WTC11 (cell line): ENCODE results near the gene GON7. TPM values are rescaled to one million over a fixed set of nuclear protein-coding genes. Genes with fewer than 3 reads are reported as not detected.

Experiments used
- ATAC-seq: fragments of 200-7000 bp; cut with Tn5 transposase; 2 replicates; pipeline ENCODE4 v1.10.0; 2021; ENCODE audit warnings: mild to moderate bottlenecking, moderate library complexity
- CTCF ChIA-PET: fragments of 300-600 bp; sonication (Branson Sonifier 250); formaldehyde crosslinking; loops from one replicate; lab custom pipeline; 2021; ENCODE audit warnings: antibody characterized with exemption; lab: Charles Lee
- POLR2A ChIA-PET: fragments of 350-600 bp; sonication (Branson Sonifier 250); formaldehyde crosslinking; loops from one replicate; lab custom pipeline; 2021; ENCODE audit warnings: antibody characterized with exemption; lab: Charles Lee
- DNase-seq: peaks from one replicate; pipeline ENCODE4 v3.0.0; 2021; ENCODE audit warnings: low spot score
- H3K27ac Mint-ChIP-seq: 2 replicates; pipeline ENCODE4 v1.8.0; 2021; ENCODE audit warnings: mixed read lengths
- H3K27me3 Mint-ChIP-seq: 2 replicates; pipeline ENCODE4 v1.8.0; 2021; ENCODE audit warnings: low read depth, mild to moderate bottlenecking, moderate library complexity, mixed read lengths
- H3K36me3 Mint-ChIP-seq: 2 replicates; pipeline ENCODE4 v1.8.0; 2021; ENCODE audit warnings: mixed read lengths
- H3K4me1 Mint-ChIP-seq: 2 replicates; pipeline ENCODE4 v1.8.0; 2022; ENCODE audit warnings: mixed read lengths
- H3K4me3 Mint-ChIP-seq: 2 replicates; pipeline ENCODE4 v1.8.0; 2021; ENCODE audit warnings: mild to moderate bottlenecking, moderate library complexity, mixed read lengths
- H3K9me3 Mint-ChIP-seq: 2 replicates; pipeline ENCODE4 v1.8.0; 2021; ENCODE audit warnings: mixed read lengths
- CREM ChIP-seq: sonication (generic); formaldehyde crosslinking; IDR thresholded peaks from 2 replicates; pipeline ENCODE4 v1.8.1; 2022; ENCODE audit warnings: mild to moderate bottlenecking, missing genetic modification reagents, moderate library complexity
- FOXJ3 ChIP-seq: sonication (generic); formaldehyde crosslinking; IDR thresholded peaks from 2 replicates; pipeline ENCODE4 v1.9.0; 2021; ENCODE audit warnings: missing genetic modification reagents, mild to moderate bottlenecking, borderline replicate concordance
- FOXK1 ChIP-seq: sonication (generic); formaldehyde crosslinking; IDR thresholded peaks from 2 replicates; pipeline ENCODE4 v1.8.0; 2022; ENCODE audit warnings: mild to moderate bottlenecking, moderate library complexity, missing genetic modification reagents
- GTF2I ChIP-seq: fragments of 250-450 bp; sonication (Bioruptor Pico); conservative IDR thresholded peaks from 2 replicates; pipeline ENCODE4 v1.4.0; 2021; ENCODE audit warnings: mild to moderate bottlenecking
- KAT7 ChIP-seq: sonication (generic); formaldehyde crosslinking; IDR thresholded peaks from 2 replicates; pipeline ENCODE4 v1.8.1; 2023; ENCODE audit warnings: missing genetic modification reagents, mild to moderate bottlenecking, borderline replicate concordance
- NFYB ChIP-seq: sonication (generic); formaldehyde crosslinking; conservative IDR thresholded peaks from 2 replicates; pipeline ENCODE4 v1.8.0; 2022; ENCODE audit warnings: low read depth, missing genetic modification reagents
- NR3C1 ChIP-seq: sonication (generic); formaldehyde crosslinking; conservative IDR thresholded peaks from 2 replicates; pipeline ENCODE4 v1.8.1; 2023; ENCODE audit warnings: low read depth, mild to moderate bottlenecking, missing genetic modification reagents
- RELA ChIP-seq: sonication (generic); formaldehyde crosslinking; IDR thresholded peaks from 2 replicates; pipeline ENCODE4 v1.8.1; 2022; ENCODE audit warnings: missing genetic modification reagents, mild to moderate bottlenecking, borderline replicate concordance
- ZBTB21 ChIP-seq: sonication (generic); formaldehyde crosslinking; IDR thresholded peaks from 2 replicates; pipeline ENCODE4 v1.8.1; 2023; ENCODE audit warnings: mild to moderate bottlenecking, missing genetic modification reagents, borderline replicate concordance
- ZNF138 ChIP-seq: sonication (generic); formaldehyde crosslinking; conservative IDR thresholded peaks from 2 replicates; pipeline ENCODE4 v1.8.1; 2022; ENCODE audit warnings: mild to moderate bottlenecking, moderate library complexity, missing genetic modification reagents
- ZNF232 ChIP-seq: sonication (generic); formaldehyde crosslinking; IDR thresholded peaks from 2 replicates; pipeline ENCODE4 v1.8.0; 2022; ENCODE audit warnings: mild to moderate bottlenecking, missing genetic modification reagents
- ZNF263 ChIP-seq: sonication (generic); formaldehyde crosslinking; IDR thresholded peaks from 2 replicates; pipeline ENCODE4 v1.8.1; 2022; ENCODE audit warnings: low read depth, mild to moderate bottlenecking, moderate library complexity, missing genetic modification reagents
- ZNF671 ChIP-seq: fragments of 250-450 bp; sonication (Bioruptor Pico); IDR thresholded peaks from 2 replicates; pipeline ENCODE4 v1.8.0; 2021; ENCODE audit warnings: mild to moderate bottlenecking
- total RNA-seq: library from RNA; stranded (reverse); gene quantifications from 3 replicates; pipeline ENCODE4 v1.2.3, GENCODE V29; 2021
- TF ChIP-seq, protein P1 (sequence below): sonication (generic); formaldehyde crosslinking; IDR thresholded peaks from 2 replicates; pipeline ENCODE4 v1.8.0; 2023; ENCODE audit warnings: missing genetic modification reagents, mild to moderate bottlenecking, borderline replicate concordance
- TF ChIP-seq, protein P2 (sequence below): sonication (generic); formaldehyde crosslinking; IDR thresholded peaks from 2 replicates; pipeline ENCODE4 v1.8.0; 2022; ENCODE audit warnings: mild to moderate bottlenecking, missing genetic modification reagents
- TF ChIP-seq, protein P3 (sequence below): sonication (generic); formaldehyde crosslinking; IDR thresholded peaks from 2 replicates; pipeline ENCODE4 v1.8.1; 2023; ENCODE audit warnings: mild to moderate bottlenecking, missing genetic modification reagents, moderate library complexity
- TF ChIP-seq, protein P4 (sequence below): sonication (generic); formaldehyde crosslinking; IDR thresholded peaks from 2 replicates; pipeline ENCODE4 v1.8.1; 2023; ENCODE audit warnings: mild to moderate bottlenecking, missing genetic modification reagents
- TF ChIP-seq, protein P5 (sequence below): sonication (generic); formaldehyde crosslinking; IDR thresholded peaks from 2 replicates; pipeline ENCODE4 v1.8.1; 2023; ENCODE audit warnings: mild to moderate bottlenecking, missing genetic modification reagents, moderate library complexity
- TF ChIP-seq, protein P6 (sequence below): fragments of 200-600 bp; IDR thresholded peaks from 2 replicates; pipeline ENCODE4 v1.8.0; 2022; ENCODE audit warnings: antibody characterized with exemption

The GON7 gene
- total RNA-seq, 1 experiment from 2014 or later = 7.4 TPM

DNA sequence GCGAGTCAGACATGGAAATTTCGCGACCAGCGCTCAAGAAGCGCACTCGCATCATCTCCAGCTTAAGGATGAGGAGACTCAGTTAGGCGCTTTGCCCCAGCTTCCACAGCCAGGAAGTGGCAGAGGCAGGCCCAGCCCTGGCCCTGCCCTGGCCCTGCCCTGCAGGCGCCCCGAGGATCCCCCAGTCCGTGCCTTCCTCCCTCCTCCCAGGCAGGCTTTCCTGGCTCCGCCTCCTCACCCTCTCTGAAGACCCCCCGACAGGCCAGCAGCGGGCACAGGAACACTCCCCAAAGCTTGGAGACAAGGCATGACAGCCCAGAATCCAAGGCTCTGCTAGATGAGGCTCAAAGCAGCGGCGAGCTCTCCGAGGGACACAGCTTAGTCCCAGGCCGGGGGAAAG lies 25.3 kb upstream of the GON7 start (continued):
- TF ChIP-seq, protein P1, sequence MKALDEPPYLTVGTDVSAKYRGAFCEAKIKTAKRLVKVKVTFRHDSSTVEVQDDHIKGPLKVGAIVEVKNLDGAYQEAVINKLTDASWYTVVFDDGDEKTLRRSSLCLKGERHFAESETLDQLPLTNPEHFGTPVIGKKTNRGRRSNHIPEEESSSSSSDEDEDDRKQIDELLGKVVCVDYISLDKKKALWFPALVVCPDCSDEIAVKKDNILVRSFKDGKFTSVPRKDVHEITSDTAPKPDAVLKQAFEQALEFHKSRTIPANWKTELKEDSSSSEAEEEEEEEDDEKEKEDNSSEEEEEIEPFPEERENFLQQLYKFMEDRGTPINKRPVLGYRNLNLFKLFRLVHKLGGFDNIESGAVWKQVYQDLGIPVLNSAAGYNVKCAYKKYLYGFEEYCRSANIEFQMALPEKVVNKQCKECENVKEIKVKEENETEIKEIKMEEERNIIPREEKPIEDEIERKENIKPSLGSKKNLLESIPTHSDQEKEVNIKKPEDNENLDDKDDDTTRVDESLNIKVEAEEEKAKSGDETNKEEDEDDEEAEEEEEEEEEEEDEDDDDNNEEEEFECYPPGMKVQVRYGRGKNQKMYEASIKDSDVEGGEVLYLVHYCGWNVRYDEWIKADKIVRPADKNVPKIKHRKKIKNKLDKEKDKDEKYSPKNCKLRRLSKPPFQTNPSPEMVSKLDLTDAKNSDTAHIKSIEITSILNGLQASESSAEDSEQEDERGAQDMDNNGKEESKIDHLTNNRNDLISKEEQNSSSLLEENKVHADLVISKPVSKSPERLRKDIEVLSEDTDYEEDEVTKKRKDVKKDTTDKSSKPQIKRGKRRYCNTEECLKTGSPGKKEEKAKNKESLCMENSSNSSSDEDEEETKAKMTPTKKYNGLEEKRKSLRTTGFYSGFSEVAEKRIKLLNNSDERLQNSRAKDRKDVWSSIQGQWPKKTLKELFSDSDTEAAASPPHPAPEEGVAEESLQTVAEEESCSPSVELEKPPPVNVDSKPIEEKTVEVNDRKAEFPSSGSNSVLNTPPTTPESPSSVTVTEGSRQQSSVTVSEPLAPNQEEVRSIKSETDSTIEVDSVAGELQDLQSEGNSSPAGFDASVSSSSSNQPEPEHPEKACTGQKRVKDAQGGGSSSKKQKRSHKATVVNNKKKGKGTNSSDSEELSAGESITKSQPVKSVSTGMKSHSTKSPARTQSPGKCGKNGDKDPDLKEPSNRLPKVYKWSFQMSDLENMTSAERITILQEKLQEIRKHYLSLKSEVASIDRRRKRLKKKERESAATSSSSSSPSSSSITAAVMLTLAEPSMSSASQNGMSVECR (CRISPR knock-in tag) = no peak
- TF ChIP-seq NR3C1 (CRISPR knock-in tag) (no peak), NFYB (CRISPR knock-in tag) (no peak), GTF2I (CRISPR knock-in tag) (no peak), ZNF671 (no peak)
- TF ChIP-seq, protein P2, sequence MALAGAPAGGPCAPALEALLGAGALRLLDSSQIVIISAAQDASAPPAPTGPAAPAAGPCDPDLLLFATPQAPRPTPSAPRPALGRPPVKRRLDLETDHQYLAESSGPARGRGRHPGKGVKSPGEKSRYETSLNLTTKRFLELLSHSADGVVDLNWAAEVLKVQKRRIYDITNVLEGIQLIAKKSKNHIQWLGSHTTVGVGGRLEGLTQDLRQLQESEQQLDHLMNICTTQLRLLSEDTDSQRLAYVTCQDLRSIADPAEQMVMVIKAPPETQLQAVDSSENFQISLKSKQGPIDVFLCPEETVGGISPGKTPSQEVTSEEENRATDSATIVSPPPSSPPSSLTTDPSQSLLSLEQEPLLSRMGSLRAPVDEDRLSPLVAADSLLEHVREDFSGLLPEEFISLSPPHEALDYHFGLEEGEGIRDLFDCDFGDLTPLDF (CRISPR knock-in tag) = no peak

DNA sequence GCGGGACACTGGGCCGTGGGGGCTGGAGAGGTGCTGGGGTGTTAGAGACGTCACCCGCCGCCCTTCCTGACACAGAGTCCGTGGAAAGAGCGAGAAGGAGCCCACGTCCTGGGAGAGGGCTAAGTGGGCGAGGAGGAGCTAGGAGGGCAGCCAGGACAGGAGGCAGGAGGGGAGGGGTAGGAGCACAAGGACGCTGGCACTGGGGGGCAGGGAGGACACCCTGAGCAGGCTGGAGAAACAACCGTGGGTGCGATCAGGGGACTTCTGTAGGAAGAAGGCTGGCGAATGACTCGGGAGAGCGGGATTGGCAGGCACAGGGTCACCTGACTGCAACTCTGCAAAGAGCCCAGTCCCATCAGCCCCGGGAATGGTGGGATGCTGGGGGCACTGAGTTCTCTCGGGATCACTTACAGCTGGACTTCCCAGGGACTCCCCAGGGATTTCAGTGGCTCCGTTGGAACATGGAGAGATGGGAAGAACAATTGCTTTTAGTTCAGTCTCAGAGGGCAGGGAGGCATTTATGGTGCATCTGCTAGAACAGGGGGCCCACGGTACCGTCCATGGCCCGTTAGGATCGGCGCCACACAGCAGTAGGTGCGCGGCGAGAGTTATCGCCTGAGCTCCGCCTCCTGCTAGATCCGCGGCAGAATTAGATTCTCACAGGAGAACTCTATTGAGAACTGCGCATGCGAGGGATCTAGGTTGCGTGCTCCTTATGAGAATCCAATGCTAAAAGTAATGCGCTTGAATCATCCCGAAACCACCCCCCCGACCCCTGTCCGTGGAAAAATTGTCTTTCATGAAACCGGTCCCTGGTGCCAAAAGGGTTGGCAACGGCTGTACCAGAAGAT lies 24.5 kb upstream of the GON7 start:
- H3K27ac Mint-ChIP-seq = no peak overlapping the region
- TF ChIP-seq CREM (CRISPR knock-in tag) (no peak), KAT7 (CRISPR knock-in tag) (no peak), ZNF232 (CRISPR knock-in tag) (no peak), ZNF263 (CRISPR knock-in tag) (no peak), FOXJ3 (no peak)
- TF ChIP-seq, protein P2 (CRISPR knock-in tag) = no peak
- TF ChIP-seq, protein P3, sequence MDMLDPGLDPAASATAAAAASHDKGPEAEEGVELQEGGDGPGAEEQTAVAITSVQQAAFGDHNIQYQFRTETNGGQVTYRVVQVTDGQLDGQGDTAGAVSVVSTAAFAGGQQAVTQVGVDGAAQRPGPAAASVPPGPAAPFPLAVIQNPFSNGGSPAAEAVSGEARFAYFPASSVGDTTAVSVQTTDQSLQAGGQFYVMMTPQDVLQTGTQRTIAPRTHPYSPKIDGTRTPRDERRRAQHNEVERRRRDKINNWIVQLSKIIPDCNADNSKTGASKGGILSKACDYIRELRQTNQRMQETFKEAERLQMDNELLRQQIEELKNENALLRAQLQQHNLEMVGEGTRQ (CRISPR knock-in tag) = peak; percentile 47; the same call in 1 of the 2 replicates
- TF ChIP-seq, all 79 proteins: peak for 1
- no peak overlapping the region for H3K4me3 Mint-ChIP-seq
- ATAC-seq (no peak), DNase-seq (no peak)
- H3K27me3 Mint-ChIP-seq = no peaks in the 10 kb centered on the region
- peaks cover 4% of the 10 kb centered on the region; the same call in 1 of the 2 replicates for H3K9me3 Mint-ChIP-seq
- POLR2A ChIA-PET = no interaction called here
- CTCF ChIA-PET = interaction anchor here (1.7 to 2.0 kb wide), 2 partner anchors 24 to 388 kb away, joined by 5 to 6 read pairs; partner anchors contain the start of genes GON7 and UBR7
- peaks cover 23% of the 10 kb centered on the region for H3K36me3 Mint-ChIP-seq
- H3K4me1 Mint-ChIP-seq = no peaks in the 10 kb centered on the region

DNA sequence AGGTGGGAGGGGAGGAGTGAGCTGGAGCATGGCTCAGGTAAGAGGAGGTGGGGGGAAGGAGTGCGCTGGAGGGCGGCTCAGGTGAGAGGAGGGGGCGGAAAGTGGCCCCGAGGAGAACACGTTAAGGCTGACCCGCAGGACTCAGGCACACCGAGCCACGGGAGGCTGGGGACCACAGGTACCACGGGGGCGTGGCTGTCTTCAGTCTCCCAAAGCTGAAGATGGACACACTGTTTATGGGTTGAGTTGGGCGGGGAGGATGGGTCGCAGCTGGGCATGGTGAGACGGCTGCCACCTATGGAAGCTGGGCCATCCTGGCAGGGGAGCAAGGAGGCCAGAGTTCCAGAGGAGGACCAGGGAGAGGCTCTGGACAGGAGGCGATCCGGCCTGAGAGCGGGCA lies 23.7 kb upstream of the GON7 start:
- ChIA-PET POLR2A (no interaction called here), CTCF (interaction anchor here (2.0 kb wide), 1 partner anchor 23 kb away, joined by 5 read pairs; the partner anchor contains the start of genes GON7 and UBR7)
- no peaks in the 10 kb centered on the region for H3K27me3 Mint-ChIP-seq
- TF ChIP-seq RELA (CRISPR knock-in tag) = no peak
- no peak for TF ChIP-seq ZBTB21 (CRISPR knock-in tag)
- TF ChIP-seq, protein P4, sequence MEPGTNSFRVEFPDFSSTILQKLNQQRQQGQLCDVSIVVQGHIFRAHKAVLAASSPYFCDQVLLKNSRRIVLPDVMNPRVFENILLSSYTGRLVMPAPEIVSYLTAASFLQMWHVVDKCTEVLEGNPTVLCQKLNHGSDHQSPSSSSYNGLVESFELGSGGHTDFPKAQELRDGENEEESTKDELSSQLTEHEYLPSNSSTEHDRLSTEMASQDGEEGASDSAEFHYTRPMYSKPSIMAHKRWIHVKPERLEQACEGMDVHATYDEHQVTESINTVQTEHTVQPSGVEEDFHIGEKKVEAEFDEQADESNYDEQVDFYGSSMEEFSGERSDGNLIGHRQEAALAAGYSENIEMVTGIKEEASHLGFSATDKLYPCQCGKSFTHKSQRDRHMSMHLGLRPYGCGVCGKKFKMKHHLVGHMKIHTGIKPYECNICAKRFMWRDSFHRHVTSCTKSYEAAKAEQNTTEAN (CRISPR knock-in tag) = no peak
- TF ChIP-seq, protein P5, sequence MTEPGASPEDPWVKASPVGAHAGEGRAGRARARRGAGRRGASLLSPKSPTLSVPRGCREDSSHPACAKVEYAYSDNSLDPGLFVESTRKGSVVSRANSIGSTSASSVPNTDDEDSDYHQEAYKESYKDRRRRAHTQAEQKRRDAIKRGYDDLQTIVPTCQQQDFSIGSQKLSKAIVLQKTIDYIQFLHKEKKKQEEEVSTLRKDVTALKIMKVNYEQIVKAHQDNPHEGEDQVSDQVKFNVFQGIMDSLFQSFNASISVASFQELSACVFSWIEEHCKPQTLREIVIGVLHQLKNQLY (CRISPR knock-in tag) = no peak
- no peak for TF ChIP-seq ZNF138 (CRISPR knock-in tag)
- TF ChIP-seq, protein P6, sequence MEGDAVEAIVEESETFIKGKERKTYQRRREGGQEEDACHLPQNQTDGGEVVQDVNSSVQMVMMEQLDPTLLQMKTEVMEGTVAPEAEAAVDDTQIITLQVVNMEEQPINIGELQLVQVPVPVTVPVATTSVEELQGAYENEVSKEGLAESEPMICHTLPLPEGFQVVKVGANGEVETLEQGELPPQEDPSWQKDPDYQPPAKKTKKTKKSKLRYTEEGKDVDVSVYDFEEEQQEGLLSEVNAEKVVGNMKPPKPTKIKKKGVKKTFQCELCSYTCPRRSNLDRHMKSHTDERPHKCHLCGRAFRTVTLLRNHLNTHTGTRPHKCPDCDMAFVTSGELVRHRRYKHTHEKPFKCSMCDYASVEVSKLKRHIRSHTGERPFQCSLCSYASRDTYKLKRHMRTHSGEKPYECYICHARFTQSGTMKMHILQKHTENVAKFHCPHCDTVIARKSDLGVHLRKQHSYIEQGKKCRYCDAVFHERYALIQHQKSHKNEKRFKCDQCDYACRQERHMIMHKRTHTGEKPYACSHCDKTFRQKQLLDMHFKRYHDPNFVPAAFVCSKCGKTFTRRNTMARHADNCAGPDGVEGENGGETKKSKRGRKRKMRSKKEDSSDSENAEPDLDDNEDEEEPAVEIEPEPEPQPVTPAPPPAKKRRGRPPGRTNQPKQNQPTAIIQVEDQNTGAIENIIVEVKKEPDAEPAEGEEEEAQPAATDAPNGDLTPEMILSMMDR = no peak
- TF ChIP-seq FOXK1 (CRISPR knock-in tag) = no peak
- DNase-seq = no peak
- ATAC-seq = no peak
- no peak overlapping the region for H3K27ac Mint-ChIP-seq
- H3K9me3 Mint-ChIP-seq = peaks cover 4% of the 10 kb centered on the region; the same call in 1 of the 2 replicates
- H3K4me1 Mint-ChIP-seq = no peaks in the 10 kb centered on the region
- peaks cover 23% of the 10 kb centered on the region for H3K36me3 Mint-ChIP-seq
- no peak overlapping the region for H3K4me3 Mint-ChIP-seq
